ENCODE results near the gene HCFC1. TPM values are rescaled to one million over a fixed set of nuclear protein-coding genes. Genes with fewer than 3 reads are reported as not detected.

HCFC1 gene
- total RNA-seq, 1 donor from 2014 or later, result 61.2 TPM

- peaks cover 4% of the 10 kb centered on the region for H3K4me1 ChIP-seq (ENCODE audit: insufficient read depth, low read length)
- no peak overlapping the region for H3K4me3 ChIP-seq (ENCODE audit: insufficient read depth, low read depth, low read length)
- H3K27ac ChIP-seq (ENCODE audit: low read depth, low read length), result no peak overlapping the region
- H3K9me3 ChIP-seq (ENCODE audit: insufficient read depth, low read depth, low read length), result no peaks in the 10 kb centered on the region
- peaks cover 7% of the 10 kb centered on the region for H3K79me2 ChIP-seq (ENCODE audit: insufficient read depth, low read length)
- Mint-ChIP-seq H3K4me1 (ENCODE audit: low read depth, unreplicated experiment) (peaks cover 3% of the 10 kb centered on the region), H3K27me3 (ENCODE audit: low read depth, unreplicated experiment) (no peaks in the 10 kb centered on the region), H3K4me3 (ENCODE audit: unreplicated experiment) (no peak overlapping the region), H3K36me3 (ENCODE audit: low read depth, unreplicated experiment) (peaks cover 3% of the 10 kb centered on the region), H3K9me3 (ENCODE audit: unreplicated experiment) (no peaks in the 10 kb centered on the region), H3K27ac (ENCODE audit: unreplicated experiment) (no peak overlapping the region)
- H3K27me3 ChIP-seq (ENCODE audit: insufficient read depth, low read length), result no peaks in the 10 kb centered on the region
- no peak overlapping the region for H3K4me2 ChIP-seq (ENCODE audit: low read length)
- FAIRE-seq, result no peak
- peak overlapping the region; percentile 35 for H3K9ac ChIP-seq (ENCODE audit: low read length)
- DNase-seq (ENCODE audit: low read depth), result no peak
- no peak overlapping the region for H2AFZ ChIP-seq (ENCODE audit: low read depth, low read length)
- TF ChIP-seq CTCF (IDR thresholded peaks at IDR 0.05; ENCODE audit: insufficient read depth, low read depth, low read length) (no peak), EZH2 (IDR thresholded peaks at IDR 0.05; ENCODE audit: insufficient read depth, low read length) (no peak)
- H3K36me3 ChIP-seq (ENCODE audit: insufficient read depth, low read length), result peaks cover 3% of the 10 kb centered on the region
- H4K20me1 ChIP-seq (ENCODE audit: insufficient read depth, low read length), result no peaks in the 10 kb centered on the region
These were observed 19.1 kb downstream of the HCFC1 start for GRCh38 chrX:153952373-153953026.

- Mint-ChIP-seq H3K4me3 (ENCODE audit: unreplicated experiment) (no peak overlapping the region), H3K4me1 (ENCODE audit: low read depth, unreplicated experiment) (peaks cover 5% of the 10 kb centered on the region), H3K36me3 (ENCODE audit: low read depth, unreplicated experiment) (peaks cover 2% of the 10 kb centered on the region), H3K9me3 (ENCODE audit: unreplicated experiment) (no peaks in the 10 kb centered on the region), H3K27me3 (ENCODE audit: low read depth, unreplicated experiment) (no peaks in the 10 kb centered on the region), H3K27ac (ENCODE audit: unreplicated experiment) (no peak overlapping the region)
- TF ChIP-seq CTCF (IDR thresholded peaks at IDR 0.05; ENCODE audit: insufficient read depth, low read depth, low read length) (no peak), EZH2 (IDR thresholded peaks at IDR 0.05; ENCODE audit: insufficient read depth, low read length) (no peak)
- no peak overlapping the region for H2AFZ ChIP-seq (ENCODE audit: low read depth, low read length)
- H3K4me3 ChIP-seq (ENCODE audit: insufficient read depth, low read depth, low read length), result no peak overlapping the region
- no peaks in the 10 kb centered on the region for H3K9me3 ChIP-seq (ENCODE audit: insufficient read depth, low read depth, low read length)
- DNase-seq (ENCODE audit: low read depth) (no peak), FAIRE-seq (no peak)
- no peaks in the 10 kb centered on the region for H3K27me3 ChIP-seq (ENCODE audit: insufficient read depth, low read length)
- no peak overlapping the region for H3K4me2 ChIP-seq (ENCODE audit: low read length)
- H3K9ac ChIP-seq (ENCODE audit: low read length), result no peak overlapping the region
- peaks cover 7% of the 10 kb centered on the region for H3K79me2 ChIP-seq (ENCODE audit: insufficient read depth, low read length)
- no peak overlapping the region for H3K27ac ChIP-seq (ENCODE audit: low read depth, low read length)
- H4K20me1 ChIP-seq (ENCODE audit: insufficient read depth, low read length), result no peaks in the 10 kb centered on the region
- H3K4me1 ChIP-seq (ENCODE audit: insufficient read depth, low read length), result peaks cover 4% of the 10 kb centered on the region
- H3K36me3 ChIP-seq (ENCODE audit: insufficient read depth, low read length), result peaks cover 3% of the 10 kb centered on the region
These were observed 19.8 kb downstream of the HCFC1 start for GRCh38 chrX:153951683-153952372.

GRCh38 chrX:153950127-153950526, 21.5 kb downstream of the HCFC1 start:
- peaks cover 2% of the 10 kb centered on the region for H3K36me3 Mint-ChIP-seq (ENCODE audit: low read depth, unreplicated experiment)
- H3K4me1 Mint-ChIP-seq (ENCODE audit: low read depth, unreplicated experiment), result peaks cover 5% of the 10 kb centered on the region
- no peaks in the 10 kb centered on the region for H3K27me3 Mint-ChIP-seq (ENCODE audit: low read depth, unreplicated experiment)
- FAIRE-seq (peak; percentile 62), DNase-seq (ENCODE audit: low read depth) (no peak)
- no peak for TF ChIP-seq CTCF (IDR thresholded peaks at IDR 0.05; ENCODE audit: insufficient read depth, low read depth, low read length)
- TF ChIP-seq EZH2 (IDR thresholded peaks at IDR 0.05; ENCODE audit: insufficient read depth, low read length), result no peak
- no peak overlapping the region for H2AFZ ChIP-seq (ENCODE audit: low read depth, low read length)
- H3K4me1 ChIP-seq (ENCODE audit: insufficient read depth, low read length), result peaks cover 4% of the 10 kb centered on the region
- peaks cover 3% of the 10 kb centered on the region for H3K36me3 ChIP-seq (ENCODE audit: insufficient read depth, low read length)
- H3K27ac ChIP-seq (ENCODE audit: low read depth, low read length), result no peak overlapping the region
- no peaks in the 10 kb centered on the region for H3K9me3 Mint-ChIP-seq (ENCODE audit: unreplicated experiment)
- no peak overlapping the region for H3K27ac Mint-ChIP-seq (ENCODE audit: unreplicated experiment)
- H3K4me3 ChIP-seq (ENCODE audit: insufficient read depth, low read depth, low read length), result no peak overlapping the region
- H3K9ac ChIP-seq (ENCODE audit: low read length), result no peak overlapping the region
- no peaks in the 10 kb centered on the region for H4K20me1 ChIP-seq (ENCODE audit: insufficient read depth, low read length)
- peaks cover 7% of the 10 kb centered on the region for H3K79me2 ChIP-seq (ENCODE audit: insufficient read depth, low read length)
- no peak overlapping the region for H3K4me2 ChIP-seq (ENCODE audit: low read length)
- no peaks in the 10 kb centered on the region for H3K9me3 ChIP-seq (ENCODE audit: insufficient read depth, low read depth, low read length)
- H3K4me3 Mint-ChIP-seq (ENCODE audit: unreplicated experiment), result no peak overlapping the region
- no peaks in the 10 kb centered on the region for H3K27me3 ChIP-seq (ENCODE audit: insufficient read depth, low read length)
